LNCAP (cell line): ENCODE measurements around the gene DBF4B.

ENCODE experiments used
- TF ChIP-seq, protein P1 (sequence below): fragments of 450-650 bp; IDR thresholded peaks from 2 replicates; pipeline ENCODE4 v1.5.1; 2017; ENCODE audit warnings: mild to moderate bottlenecking

DBF4B gene

DNA sequence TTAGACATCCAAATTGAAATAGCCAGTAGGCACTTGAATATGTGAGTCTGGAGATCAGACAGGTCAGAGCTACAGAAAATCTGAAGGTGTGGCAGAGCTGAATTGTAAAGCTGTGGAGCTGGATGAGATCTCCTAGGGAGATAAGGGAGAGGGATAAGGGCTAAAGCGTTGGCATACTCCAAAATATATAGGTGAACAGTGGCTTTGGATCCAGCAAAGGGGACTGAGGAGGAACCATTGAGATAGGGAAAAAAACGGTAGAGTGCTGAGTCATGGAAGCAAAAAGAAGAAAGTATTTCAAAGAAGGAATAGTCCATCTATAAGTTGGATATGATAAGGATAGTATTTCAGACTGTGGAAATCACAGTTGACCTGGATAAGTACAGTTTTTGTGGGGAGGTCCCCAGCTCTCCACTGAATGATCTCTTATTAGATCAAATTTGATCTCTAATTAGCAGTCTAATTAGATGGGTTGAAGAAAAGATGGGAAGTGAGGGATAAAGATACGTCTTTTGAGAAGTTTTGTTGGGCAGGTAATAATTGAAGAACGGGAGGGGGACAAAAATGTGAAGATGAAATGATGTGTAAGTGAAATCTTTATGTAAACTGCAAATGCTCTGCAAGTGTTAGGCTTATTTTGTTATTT lies 587 bp upstream of the DBF4B start:
- TF ChIP-seq, protein P1, sequence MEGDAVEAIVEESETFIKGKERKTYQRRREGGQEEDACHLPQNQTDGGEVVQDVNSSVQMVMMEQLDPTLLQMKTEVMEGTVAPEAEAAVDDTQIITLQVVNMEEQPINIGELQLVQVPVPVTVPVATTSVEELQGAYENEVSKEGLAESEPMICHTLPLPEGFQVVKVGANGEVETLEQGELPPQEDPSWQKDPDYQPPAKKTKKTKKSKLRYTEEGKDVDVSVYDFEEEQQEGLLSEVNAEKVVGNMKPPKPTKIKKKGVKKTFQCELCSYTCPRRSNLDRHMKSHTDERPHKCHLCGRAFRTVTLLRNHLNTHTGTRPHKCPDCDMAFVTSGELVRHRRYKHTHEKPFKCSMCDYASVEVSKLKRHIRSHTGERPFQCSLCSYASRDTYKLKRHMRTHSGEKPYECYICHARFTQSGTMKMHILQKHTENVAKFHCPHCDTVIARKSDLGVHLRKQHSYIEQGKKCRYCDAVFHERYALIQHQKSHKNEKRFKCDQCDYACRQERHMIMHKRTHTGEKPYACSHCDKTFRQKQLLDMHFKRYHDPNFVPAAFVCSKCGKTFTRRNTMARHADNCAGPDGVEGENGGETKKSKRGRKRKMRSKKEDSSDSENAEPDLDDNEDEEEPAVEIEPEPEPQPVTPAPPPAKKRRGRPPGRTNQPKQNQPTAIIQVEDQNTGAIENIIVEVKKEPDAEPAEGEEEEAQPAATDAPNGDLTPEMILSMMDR, result no peak

DNA sequence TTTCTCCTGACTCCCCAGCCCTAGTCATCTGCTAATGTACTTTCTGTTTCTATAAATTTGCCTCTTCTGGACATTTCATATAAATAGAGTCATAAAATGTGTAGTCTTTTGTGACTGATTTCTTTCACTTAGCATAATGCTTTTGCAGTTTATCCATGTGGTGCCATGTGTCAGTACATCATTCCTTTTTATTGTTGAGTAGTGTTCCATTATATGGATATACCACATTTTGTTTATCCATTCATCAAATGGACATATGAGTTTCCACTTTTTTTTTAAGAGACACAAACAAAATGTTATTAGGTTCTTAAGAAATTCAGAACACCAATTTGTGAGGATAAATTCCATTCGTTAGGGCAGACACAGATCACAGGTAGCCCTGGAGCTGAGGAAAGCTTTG lies 11.0 kb downstream of the DBF4B start:
- TF ChIP-seq, protein P1, result no peak

DNA sequence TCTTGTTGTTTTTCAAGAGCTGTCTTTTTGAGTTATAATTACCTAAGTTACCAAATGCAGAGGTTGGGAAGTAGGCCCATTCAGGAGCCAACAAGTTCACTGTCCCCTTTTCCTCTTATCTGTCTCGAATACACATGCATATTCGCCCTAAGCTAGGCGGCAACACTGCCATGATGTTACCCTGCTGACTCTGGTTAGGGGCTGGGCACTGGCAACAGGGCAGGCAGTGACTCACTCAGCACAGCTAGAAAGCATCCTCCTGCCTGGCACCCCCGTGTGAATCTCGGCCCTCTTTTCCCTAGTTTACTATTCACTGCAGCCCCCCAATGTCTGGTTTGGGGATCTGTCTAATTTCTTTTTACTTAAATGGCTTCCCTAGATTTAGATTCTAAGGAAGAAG lies 13.8 kb downstream of the DBF4B start:
- TF ChIP-seq, protein P1, result no peak

DNA sequence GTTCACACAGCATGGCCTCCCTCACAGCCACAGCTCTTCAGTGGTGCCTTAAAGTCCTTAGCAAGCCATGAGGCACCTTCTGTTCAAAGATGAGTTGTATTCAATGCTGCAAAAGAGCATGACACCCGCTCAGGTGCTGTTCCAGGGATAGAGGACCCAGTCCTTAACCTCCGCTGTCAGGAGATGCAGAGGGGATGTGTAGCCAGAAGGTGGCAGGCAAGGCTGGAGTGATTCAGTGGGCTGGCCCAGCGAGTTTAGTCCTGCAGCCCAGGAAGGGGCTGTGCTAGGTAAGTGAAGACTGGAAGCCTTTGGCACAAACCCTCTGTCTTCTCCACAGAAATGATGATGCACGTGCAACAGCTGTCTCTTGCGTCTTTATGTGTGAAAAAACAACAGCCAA lies 25.3 kb downstream of the DBF4B start:
- TF ChIP-seq, protein P1, result peak; percentile 24; the same call in 1 of the 2 replicates

DNA sequence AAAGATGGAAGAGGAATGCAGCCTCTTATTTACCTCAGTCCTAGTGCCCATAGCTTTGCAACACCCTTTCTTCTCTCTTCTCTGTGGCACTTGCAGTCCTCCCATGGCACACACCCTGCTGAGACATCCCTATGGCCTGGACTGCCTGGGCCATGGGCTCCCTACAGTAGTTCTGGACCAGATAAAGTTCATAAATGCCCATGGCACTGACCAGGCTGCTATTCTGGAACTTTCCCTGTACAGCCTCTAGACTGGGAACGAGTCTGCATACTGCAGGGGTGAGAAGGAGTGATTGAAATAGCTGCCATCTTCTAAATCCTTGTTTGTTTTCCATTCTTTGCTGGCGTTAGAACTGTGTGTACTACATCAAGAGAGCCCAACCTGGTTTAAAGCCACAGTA lies 25.8 kb downstream of the DBF4B start:
- TF ChIP-seq, protein P1, result no peak

DNA sequence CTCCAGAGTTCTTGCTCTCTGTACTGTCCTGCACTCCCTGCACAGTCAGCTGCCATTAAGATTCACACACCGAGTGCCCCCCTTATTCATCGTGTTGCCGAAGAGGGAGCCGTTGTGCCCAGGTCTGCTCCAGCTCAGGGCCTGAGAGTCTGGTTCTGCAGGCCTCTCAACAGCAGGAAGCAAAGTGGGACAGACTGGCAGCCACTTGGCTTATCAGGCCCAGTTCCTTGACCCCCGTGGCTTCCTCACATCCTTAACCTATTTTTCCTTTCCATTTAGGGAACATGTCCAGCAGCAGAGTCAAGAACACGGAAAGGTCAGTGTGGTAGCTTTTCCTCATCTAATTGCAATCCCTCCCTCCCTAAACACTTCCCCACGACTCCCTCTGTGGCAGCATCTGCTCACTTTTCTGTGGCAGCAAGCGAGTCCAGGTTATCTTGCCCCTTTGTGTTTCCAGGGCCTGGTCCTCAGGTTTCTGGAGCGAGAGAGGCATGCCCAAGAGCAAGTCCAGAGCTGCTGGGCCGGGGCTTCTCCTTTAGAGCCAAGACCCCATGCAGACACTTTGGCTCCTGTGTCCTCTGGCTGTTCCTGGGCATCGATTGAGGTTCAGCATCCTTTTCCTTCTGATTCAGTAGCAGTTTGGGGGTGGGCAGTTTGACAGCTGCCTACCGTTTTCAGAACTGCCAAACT lies 28.2 kb downstream of the DBF4B start:
- TF ChIP-seq, protein P1, result no peak

DNA sequence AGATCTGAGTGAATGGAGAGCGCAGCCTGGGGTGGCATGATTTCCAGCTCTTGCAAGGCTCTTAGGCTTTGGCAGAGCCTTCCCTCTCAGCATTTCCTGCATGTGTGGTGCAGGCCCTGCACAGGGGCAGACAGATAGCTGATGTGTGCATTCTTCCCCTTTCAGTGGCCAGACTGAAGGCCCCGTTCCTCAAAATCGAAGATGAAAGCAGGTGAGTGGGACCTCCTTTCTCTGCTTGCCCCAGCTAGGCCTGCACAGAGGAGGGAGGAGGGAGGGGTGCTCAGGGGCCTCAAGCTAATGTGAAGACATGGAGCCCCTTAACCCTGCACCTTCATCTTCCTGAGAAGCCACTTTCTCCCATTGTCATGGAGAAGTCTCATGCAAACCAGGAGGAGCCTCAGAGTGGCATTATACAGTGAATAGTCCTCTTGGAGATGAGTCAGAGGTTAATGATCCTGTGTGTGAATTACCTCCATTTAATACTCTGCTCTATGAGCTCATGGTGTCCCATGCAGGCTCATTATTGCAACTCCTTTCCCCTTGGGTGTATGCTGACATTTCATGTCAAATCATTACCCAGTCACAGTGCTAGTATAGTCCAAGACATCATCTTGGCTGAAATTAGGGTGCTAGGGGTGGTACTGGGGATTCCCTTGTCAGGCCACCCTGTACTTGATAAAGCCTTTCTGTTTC lies 29.9 kb downstream of the DBF4B start:
- TF ChIP-seq, protein P1, result no peak
